GM19397 (cell line): ENCODE data around the gene CDK6.
"Not testable (repeated sequence)": the region's sequence is repeated elsewhere in the genome, so short reads cannot be mapped to it uniquely, and the experiment has no call there.

Source experiments
- ATAC-seq: cut with Tn5 transposase; IDR thresholded peaks from one replicate; pipeline ENCODE4 v1.9.1; 2021; ENCODE audit warnings: mild to moderate bottlenecking, moderate library complexity; ENCODE audit not compliant: unreplicated experiment

CDK6 gene

DNA sequence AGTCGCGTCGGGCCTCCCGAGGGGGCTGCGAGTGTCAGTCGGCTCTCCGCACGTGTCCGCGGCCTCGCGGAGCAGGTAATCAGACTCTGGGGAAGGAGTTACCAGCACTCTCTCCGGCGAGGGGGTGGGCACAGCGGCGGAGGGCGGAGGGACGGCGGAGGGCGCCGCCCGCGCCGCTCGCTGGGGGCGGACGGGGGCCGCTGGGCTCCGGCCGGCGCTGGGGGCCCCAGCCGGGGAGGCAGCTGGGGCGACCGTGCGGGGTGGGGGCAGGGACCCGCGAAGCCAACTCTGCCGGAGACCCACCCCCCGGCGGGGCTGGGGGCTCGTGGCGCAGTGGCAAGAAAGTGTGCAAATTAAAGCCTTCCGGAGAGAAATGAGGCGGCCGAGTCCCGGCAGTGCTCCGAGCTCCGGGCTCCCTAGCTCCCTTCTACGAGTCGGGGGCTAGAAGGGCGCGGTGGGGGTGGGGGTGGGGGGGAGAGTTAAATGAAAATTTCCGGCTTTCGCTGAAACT, at the start of gene CDK6:
Gene CDK6, minus strand, starts transcription at position 85 of the 511 bp plus-strand sequence. CDS start 3,250 bp downstream, outside the sequence.
- ATAC-seq: peak; percentile 37

DNA sequence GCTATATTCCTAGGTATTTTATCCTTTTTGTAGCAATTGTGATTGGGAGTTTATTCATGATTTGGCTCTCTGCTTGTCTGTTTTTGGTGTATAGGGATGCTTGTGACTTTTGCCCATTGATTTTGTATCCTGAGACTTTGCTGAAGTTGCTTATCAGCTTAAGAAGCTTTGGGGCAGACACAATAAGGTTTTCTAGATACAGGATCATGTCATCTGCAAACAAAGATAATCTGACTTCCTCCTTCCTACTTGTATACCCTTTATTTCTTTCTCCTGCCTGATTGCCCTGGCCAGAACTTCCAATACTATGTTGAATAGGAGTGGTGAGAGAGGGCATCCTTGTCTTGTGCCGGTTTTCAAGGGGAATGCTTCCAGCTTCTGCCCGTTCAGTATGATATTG, 49.7 kb upstream of the CDK6 start:
- ATAC-seq: not testable (repeated sequence)

DNA sequence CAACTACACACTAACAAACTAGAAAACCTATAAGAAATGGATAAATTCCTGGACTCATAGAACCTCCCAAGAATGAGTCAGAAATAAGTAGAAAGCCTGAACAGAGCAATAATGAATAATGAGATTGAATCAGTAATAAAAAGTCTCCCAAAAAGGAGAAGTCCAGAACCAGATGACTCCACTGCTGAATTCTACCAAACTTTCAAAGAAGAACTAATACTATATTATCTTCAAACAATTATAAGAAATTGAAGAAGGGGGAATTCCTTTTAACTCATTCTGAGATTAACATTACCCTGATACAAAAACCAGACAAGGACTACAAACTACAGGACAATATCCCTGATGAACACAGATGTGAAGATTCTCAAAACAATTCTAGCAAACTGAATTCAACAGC, 47.8 kb upstream of the CDK6 start:
- no peak for ATAC-seq

DNA sequence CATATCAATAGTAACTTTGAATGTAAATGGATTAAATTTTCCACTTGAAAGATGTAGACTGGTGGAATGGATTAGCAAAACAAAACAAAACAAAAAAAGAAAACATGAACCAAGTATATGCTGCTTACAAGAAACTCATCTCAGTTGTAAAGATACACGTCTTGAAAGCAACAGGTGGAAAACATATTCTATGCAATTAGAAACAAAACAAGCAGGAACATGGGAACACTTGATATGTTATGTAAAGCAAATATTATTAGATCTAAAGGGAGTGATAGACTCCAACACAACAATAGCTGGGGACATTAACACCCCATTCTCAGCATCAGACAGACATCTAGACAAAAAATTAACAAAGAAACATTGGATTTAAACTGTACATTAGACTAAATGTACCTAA, 46.4 kb upstream of the CDK6 start:
- no peak for ATAC-seq

DNA sequence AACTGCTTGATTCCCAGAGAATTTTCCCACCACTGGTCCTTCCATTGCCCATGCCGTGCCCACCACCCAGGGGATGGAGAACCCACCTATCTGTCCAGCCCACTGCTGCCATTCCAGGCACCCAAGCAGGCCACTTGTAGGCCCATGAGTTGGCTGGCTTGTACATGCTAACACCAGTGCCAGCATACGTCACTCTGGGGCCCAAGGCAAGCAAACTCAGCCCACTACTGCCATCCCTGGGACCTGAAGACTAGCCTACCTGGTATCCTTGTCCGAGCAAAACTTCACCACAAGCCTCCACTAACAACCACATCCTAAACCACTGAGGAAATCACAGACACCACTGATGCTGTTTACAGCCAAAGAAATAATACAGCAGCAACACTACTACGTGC, 44.7 kb upstream of the CDK6 start:
- ATAC-seq: no peak

DNA sequence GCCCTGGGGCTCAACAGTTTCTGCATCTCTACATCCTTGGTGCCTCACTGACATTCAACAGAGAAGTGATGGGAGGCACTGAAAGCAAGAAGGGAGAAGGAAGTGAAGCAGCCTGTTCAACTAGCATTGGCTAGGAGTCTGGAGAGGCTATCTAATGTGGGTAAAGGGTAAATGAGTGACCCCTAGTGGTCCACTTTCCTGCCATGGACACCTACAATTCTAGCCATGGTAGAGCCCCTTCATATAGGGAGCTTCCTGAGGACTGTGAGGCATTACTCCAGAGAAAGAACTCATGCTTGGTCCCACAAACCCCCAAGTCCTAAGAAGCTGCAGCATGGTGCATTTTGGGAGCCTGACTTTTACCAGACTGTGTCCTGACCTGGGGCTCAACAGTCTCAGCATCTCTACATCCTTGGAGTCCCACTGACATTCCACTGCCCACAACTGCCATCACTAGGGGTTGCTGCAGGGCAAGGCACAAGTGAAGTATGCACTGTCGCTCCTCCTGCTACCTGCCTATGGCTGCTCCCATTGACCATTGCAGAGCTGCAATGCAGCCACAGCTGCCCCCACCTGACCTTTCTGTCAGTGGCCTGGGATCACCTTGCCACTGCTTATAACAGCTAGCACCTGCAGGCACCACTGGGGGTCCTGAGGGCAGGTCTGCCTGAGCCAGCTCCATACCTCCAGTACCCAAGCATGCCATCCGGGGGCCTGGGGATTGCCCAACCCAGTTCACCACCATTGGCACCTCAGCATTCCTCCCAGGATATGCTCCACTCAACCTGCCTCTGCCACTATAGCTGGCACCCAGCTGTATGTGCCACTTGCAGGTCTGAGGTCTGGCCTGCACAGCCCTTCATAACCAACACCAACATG, 44.1 kb upstream of the CDK6 start:
- ATAC-seq: no peak

DNA sequence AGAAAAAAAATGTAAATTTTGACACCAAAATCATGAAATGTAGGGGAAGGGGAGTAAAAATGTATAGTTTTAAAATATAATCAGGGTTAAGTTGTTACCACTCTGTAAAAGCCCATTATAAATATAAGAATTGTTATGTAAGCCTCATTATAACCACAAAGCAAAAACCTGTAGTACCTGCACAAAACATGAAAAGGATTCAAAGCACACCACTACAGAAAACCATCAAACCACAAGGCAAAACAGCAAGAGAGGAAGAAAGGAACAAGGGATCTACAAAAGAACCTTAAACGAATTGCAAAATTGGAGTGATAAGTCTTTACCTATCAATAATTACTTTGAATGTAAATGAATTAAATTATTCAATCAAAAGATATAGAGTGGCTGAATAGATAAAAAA, 41.0 kb upstream of the CDK6 start:
- no peak for ATAC-seq

DNA sequence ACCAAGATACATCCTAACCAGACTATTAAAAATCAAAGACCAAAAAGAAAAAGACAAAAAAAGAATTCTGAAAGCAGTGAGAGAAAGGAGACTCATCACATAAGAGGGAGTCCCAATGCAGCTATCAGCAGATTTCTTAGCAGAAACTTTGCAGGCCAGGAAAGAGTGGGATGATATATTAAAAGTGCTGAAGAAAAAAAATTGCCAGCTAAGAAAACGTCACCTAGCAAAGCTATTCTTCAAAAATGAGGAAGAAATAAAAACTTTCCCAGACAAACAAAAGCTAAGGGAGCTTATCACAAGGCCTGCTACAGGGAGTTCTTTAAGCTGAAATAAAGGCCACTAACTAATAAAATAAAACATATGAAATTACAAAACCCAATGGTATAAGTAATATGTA, 40.5 kb upstream of the CDK6 start:
- no peak for ATAC-seq

DNA sequence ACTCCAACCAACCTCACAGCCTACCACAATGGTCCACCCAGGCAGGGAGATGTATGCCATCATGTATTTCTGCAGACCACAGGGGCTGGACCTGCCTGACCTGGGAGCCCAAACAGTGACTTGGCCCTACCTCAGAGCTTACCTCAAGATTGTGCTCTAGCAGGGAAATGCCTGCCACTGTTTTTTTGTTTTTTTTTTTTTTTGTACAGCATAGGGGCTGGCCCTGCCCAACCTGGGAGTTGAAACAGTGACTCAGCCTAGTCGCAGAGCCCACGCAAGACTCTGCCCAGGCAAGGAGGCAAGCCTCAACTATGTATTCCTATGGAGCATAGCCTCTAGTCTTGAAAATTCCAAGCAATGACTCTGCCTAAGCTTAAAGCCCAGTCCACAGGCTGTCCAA, 39.3 kb upstream of the CDK6 start:
- no peak for ATAC-seq

DNA sequence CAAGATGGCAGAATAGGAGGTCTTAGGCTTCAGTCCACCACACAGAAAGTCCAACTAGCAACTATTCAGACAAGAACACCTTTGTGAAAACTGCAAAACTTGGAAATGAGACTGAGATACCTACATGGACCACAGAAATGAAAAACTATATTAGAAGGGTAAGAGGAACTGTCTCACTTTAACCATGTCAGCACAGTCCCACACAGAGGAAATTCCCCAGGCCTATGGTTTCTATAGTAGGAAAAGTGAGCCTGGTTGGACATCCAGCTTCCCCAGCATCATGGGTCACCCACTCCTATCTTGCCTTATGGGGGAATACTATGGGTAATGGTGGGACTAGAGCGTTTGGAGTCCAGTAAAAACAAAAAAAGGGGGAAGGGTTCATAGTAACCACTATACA, 38.8 kb upstream of the CDK6 start:
- ATAC-seq: no peak

DNA sequence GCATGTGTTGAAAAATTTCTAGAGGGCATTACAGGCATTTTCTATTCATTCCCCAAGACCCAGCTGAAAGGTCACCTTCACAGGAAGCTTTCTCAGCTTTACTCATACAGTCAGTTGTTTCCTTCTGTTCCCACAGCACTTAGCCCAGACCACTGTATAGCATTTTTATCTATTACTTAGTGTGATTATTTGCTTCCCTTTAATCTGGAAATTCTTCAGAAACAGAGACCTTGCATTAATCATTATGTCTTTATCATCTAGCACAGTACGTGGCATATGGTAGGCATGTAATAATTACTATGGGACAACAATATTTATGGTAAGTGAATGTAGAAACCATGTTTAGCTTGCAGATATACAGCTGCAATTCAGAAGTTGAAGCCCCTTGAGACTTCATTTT, 38.2 kb upstream of the CDK6 start:
- no peak for ATAC-seq

DNA sequence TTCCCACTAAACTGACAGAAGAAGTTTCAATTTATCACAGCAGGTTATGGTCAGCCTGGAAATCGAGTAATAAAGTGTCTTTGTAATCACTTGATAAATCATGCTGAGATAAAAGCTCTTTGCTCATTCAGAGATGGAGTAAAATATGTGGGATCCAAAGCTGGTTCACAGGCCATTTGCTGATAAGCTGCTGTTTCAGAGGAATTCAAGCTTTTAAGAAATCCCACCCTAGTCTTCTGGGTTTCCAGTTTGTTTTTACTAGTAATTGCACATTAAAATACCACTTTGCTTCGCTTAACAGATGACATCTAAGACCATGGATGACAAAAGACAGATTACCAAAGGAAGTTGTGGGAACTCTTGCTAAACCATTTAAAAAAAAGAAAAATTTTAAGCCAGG, 37.4 kb upstream of the CDK6 start:
- ATAC-seq: no peak

DNA sequence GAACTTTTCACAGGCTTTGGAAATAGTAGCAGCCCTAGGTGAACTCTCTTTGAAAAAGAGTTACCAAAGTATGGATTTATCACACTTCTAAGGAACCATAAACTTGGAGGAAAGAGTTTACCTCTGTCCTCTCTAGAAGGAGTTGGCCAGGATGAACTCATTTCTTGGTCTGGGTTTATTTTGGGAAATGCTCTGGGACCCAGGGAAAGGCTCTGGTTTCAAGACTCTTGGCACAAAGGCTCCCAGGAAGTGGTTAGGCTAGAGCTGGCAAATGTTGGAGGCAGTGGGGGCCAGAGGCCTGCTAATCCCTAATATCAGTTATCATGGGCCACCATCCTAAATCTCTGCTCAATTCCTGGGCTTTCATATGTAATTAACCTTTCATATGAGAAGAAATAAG, 36.3 kb upstream of the CDK6 start:
- no peak for ATAC-seq

DNA sequence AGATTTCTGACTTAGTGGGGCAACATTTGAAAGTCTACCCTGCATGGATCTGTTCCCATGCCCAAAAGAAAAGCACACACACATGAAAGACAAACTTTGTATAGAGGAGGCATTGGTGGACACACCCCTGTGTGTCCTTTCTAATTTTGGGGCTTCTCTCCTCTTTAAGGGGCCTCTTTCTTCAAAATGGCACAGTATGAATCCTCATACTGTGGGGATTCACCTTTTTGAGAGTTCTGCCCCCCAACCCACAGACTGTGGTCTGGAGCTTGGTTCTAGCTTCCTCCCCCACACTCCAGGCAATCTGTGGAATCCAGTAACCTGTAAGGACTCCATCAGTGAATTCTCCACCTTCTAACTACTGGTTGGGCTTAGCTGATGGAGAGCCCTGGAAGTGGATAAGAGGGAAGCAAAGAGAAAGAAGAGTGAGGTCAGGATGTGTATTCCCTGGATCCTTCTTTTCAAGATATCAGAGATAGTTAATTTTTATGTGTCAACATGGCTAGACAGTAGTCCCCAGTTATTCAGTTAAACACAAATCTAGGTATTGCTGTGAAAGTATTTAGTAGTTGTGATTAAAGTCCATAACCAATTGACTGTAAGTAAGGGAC, 32.4 kb upstream of the CDK6 start:
- ATAC-seq: no peak

DNA sequence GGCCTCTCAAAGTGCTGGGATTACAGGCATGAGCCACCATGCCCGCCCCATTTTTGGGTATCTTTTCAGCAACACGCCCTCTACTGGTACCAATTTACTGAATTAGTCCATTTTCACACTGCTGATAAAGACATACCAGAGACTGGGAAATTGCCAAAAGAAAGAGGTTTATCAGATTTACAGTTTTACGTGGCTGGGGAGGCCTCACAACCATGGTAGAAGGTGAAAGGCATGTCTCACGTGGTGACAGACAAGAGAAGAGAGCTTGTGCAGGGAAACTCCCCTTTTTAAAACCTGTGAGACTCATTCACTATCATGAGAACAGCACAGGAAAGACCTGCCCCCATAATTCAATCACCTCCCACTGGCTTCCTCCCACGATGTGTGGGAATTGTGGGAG, 27.8 kb upstream of the CDK6 start:
- ATAC-seq: not testable (repeated sequence)

DNA sequence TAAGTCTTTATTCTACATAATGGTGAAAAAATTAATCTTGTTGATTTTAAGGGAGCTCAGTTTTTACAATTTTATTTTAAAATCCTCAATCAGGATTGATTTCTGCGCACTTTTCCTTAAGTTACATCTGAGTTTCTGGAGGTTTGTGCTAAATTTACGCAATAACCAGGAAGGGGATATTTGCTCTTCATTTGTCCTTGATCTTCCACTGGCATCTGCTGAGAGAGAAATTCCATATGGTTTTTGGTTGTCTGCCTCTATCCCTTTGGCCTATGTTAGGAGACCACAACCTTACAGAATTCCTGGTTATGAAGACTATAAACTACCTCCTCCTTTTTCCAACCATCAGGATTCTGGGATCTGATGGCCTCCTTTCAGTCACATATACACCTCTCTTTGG, 20.1 kb upstream of the CDK6 start:
- no peak for ATAC-seq

DNA sequence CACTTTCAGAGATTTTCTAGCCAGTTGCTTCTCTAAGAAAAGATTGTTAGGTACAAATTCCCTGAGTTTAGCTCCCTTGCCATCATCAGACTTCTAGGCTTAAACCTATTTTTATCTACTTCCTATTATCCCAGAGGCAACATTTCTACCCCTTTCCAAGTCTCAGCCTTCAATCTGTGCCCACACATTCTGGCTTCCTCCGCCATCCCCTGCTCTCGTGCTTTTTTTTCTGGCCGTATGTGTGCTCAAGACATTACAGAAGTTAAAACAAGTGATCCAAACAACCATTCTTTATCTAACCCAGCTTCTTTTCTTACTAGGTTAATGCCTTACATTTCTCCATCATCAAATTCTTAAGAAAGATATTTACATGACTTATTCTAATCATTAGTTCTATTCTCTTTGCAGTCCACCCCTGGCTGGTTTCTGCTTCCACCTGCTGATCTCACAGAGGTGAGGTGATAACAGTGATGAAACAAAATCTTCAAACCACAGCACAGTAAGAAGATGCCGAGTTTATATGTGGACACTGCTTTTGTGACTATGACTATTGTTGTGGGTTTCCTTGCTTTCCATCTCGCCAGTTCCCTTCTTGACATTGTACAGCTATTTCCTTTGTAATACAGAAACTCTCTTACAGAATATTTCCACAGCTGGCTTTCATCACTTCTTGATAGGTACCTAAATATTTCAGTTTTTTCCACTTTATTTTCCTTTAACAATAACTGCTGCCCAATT, 18.3 kb upstream of the CDK6 start:
- no peak for ATAC-seq

DNA sequence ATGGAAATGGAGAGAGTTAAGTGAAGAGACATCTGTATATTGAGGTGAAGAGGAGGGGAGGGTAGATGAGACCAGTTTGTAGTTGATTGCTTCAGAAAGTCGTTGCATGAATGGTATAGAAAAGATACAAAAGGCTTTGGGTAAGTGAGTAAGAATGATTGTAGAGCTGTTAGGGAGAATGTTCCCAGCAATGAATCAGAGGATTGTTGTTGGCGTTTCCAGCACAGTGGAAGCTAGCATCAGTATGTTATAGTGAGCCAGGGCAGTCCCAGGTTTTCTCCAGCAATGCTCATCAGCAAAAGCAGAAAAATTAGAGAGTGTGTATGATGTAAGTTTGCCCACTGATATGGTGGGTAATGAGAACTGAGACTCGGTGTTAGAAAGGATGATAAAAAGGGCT, 15.4 kb upstream of the CDK6 start:
- ATAC-seq: no peak

DNA sequence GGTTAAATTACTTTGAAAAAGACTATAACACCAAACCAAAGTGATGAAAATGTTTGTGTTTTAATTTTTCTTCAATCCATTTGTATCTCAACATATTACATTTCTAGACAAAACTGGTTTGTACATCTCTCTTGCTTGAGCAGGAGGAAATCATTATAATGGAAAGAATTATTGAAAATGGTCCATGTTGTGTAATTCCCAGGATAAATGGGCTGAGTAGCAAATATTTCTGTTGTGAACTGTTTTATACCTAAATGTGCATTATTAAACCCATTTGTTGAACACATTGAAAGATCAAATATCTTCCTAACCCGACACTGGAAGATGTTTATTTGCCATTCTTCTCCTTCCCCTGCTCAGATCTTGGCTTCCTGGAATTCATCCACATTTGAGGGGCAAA, 14.1 kb upstream of the CDK6 start:
- no peak for ATAC-seq

DNA sequence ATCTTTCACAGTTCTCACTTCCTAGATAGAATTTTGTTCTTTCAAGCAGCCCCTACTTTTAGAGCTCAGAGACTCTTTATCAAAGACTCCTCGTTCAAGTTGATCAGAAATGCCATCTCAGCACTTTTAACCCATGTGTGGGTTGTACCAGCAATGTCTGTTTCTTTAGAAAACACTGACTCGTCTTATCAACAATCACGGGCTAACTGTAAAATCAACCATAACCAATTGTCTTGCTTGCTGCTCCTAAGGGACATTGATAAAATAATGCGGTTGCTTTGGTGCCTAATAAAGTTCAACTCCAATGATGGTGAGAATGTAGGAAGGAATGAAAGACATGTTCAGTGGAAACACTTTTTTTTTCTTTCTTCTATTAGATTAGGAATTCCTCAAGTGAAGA, 12.9 kb upstream of the CDK6 start:
- no peak for ATAC-seq

DNA sequence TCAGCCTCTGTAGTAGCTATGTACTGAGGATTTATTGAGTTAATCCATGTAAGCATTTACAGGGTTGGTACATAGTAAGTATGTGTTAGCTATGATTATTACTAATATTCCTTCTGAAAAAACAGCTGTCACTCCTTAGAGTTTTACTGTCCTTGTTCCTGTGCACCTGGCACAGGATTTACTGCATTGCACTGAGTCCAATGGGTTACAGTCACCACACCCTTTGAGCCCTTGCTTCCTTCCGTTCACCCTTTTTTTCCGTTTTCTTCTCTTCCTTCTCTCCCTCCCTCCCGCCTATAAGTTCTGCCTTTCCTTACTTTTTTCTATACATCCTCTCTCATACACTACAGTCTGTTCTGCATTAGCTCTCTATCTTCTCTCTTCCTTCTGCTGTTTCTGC, 12.5 kb upstream of the CDK6 start:
- ATAC-seq: no peak

DNA sequence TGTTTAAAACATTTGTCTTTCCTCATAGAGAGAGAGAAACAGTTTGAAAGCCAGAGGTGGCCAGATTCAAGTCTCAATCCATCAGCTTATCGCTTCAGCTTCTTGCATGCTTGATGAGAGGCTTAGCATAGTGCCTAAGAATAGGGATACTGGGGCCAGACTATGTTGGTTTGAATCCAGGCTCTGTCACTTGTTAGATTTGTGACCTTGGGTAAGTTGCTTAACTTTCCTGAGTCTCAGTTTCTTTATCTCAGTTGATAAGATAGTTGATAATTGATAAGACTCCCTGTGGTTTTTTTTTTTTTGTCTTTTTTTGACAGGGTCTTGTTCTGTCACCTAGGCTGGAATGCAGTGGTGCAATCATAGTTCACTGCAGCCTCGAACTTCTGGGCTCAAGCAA, 12.1 kb upstream of the CDK6 start:
- ATAC-seq: no peak
